22Rv1 (cell line): ENCODE data around the gene SAT2.

Experiments
- ZFX ChIP-seq: fragments of 450-650 bp; IDR thresholded peaks from 2 replicates; pipeline ENCODE4 v1.6.1; 2017; ENCODE audit warnings: antibody characterized with exemption, borderline replicate concordance
- TF ChIP-seq, protein P1 (sequence below): fragments of 450-650 bp; IDR thresholded peaks from 2 replicates; pipeline ENCODE4 v1.5.1; 2017; ENCODE audit warnings: mild to moderate bottlenecking

DNA sequence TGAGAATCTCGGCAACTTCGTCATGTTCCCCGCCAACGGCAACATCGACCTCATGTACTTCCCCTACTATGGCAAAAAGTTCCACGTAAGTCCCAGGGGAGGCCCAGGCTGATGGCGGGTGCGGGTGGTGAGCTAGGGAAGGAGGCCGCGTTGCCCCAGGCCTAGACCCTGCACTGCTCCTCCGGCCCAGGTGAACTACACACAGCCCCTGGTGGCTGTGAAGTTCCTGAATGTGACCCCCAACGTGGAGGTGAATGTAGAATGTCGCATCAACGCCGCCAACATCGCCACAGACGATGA lies 27.9 kb upstream of the SAT2 start:
- TF ChIP-seq, protein P1, sequence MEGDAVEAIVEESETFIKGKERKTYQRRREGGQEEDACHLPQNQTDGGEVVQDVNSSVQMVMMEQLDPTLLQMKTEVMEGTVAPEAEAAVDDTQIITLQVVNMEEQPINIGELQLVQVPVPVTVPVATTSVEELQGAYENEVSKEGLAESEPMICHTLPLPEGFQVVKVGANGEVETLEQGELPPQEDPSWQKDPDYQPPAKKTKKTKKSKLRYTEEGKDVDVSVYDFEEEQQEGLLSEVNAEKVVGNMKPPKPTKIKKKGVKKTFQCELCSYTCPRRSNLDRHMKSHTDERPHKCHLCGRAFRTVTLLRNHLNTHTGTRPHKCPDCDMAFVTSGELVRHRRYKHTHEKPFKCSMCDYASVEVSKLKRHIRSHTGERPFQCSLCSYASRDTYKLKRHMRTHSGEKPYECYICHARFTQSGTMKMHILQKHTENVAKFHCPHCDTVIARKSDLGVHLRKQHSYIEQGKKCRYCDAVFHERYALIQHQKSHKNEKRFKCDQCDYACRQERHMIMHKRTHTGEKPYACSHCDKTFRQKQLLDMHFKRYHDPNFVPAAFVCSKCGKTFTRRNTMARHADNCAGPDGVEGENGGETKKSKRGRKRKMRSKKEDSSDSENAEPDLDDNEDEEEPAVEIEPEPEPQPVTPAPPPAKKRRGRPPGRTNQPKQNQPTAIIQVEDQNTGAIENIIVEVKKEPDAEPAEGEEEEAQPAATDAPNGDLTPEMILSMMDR: no peak
- TF ChIP-seq ZFX: no peak
